Right cardiac atrium (tissue), 5 donors: ENCODE data around the gene ZNF8. TPM values are rescaled to one million over a fixed set of nuclear protein-coding genes. Genes with fewer than 3 reads are reported as not detected.
A peak's percentile ranks its signal among the peaks of the same experiment; 100 is the strongest.

Source experiments
- ATAC-seq, 2 donors: fragments of 200-7000 bp; cut with Tn5 transposase; one replicate each; pipeline versions ENCODE4 v1.8.0 to v1.9.1; 2020; ENCODE audit warnings: moderate library complexity in 2 of 2, mild to moderate bottlenecking in 1 of 2
- DNase-seq, 3 donors: peaks; one replicate each; pipeline ENCODE4 v3.0.0-alpha.2; 2020
- H3K27ac ChIP-seq: one replicate; pipeline ENCODE4 v1.5.1; 2013; ENCODE audit warnings: mild to moderate bottlenecking, low read length, control low read depth, moderate library complexity
- H3K27me3 ChIP-seq: one replicate; pipeline ENCODE4 v1.6.1; 2013; ENCODE audit not compliant: control insufficient read depth, insufficient read depth
- H3K4me1 ChIP-seq: one replicate; pipeline ENCODE4 v1.6.1; 2013; ENCODE audit warnings: low read length; ENCODE audit not compliant: control insufficient read depth, insufficient read depth
- H3K4me3 ChIP-seq: one replicate; pipeline ENCODE4 v1.5.1; 2013; ENCODE audit warnings: low read length, control low read depth
- H3K9me3 ChIP-seq: one replicate; pipeline ENCODE4 v1.6.1; 2013; ENCODE audit warnings: low read length; ENCODE audit not compliant: control insufficient read depth
- WGBS: extraction: QIAGEN DNeasy Blood & Tissue Kit; methylation state at CpG from one replicate; pipeline ENCODE4 v1.1.7; 2013; 5-methylcytosine and 5-hydroxymethylcytosine counted together
- intact Hi-C, 4 donors: fragments of 100-400 bp; cut with DNase I; formaldehyde crosslinking; loops; one replicate each; pipeline versions ENCODE4 v1.11.0 to v1.14.0; 2022 to 2023
- polyA plus RNA-seq: library from polyadenylated mRNA; stranded (reverse); fragments of 200-250 nt; gene quantifications from one replicate; pipeline ENCODE4 v1.2.3, GENCODE V29; 2013
- total RNA-seq, 4 donors: library from RNA; stranded (reverse); fragmentation: NEBNext Ultra II Directional; extraction: Animal tissue kit (Norgen Biotek cat#: 25700); gene quantifications; one replicate each; pipeline ENCODE4 v1.2.1, GENCODE V29; 2021
- donor health status: healthy with polysubstance abuse.
- donor health status: DM: no; HTN: yes; CAD: no.
- donor health status: DM: no; HTN: no; CAD: no.
- donor health status: DM: no; HTN: yes; CAD: no; lungs with severe emphysema.
- donor health status: DM: yes; HTN: yes; CAD: no.

The ZNF8 gene
- total and polyA plus RNA-seq, 5 donors: 3.1 to 6.7 (median 5.4) TPM

GRCh38 chr19:58265100-58265499 is 13.7 kb upstream of the ZNF8 start:
- H3K27ac ChIP-seq: no peak overlapping the region
- peaks cover 48% of the 10 kb centered on the region for H3K9me3 ChIP-seq
- no peaks in the 10 kb centered on the region for H3K4me1 ChIP-seq
- intact Hi-C loops: loop anchor here in 1 of 4 donors (10.0 kb wide), 1 partner anchor 60 kb away; no protein-coding TSS in a partner anchor
- no peaks in the 10 kb centered on the region for H3K27me3 ChIP-seq
- 98% methylated on average over 3 of the region's 3 CpGs for WGBS
- no peak for DNase-seq
- H3K4me3 ChIP-seq: no peak overlapping the region
- no peak for ATAC-seq

GRCh38 chr19:58268344-58268743 is 10.4 kb upstream of the ZNF8 start:
- H3K4me1 ChIP-seq: no peaks in the 10 kb centered on the region
- intact Hi-C loops: loop anchor here in 1 of 4 donors (10.0 kb wide), 1 partner anchor 64 kb away; no protein-coding TSS in a partner anchor

GRCh38 chr19:58274771-58275201 is 4.0 kb upstream of the ZNF8 start:
- 77% methylated on average over 2 of the region's 2 CpGs for WGBS
- H3K27ac ChIP-seq: no peak overlapping the region
- H3K4me3 ChIP-seq: no peak overlapping the region
- no peaks in the 10 kb centered on the region for H3K27me3 ChIP-seq
- H3K9me3 ChIP-seq: peaks cover 4% of the 10 kb centered on the region
- intact Hi-C loops: no loop called here
- DNase-seq (no peak), ATAC-seq (no peak)
- H3K4me1 ChIP-seq: no peaks in the 10 kb centered on the region

More at GRCh38 chr19:58268344-58268743, 10.4 kb upstream of the ZNF8 start:
- H3K4me3 ChIP-seq: no peak overlapping the region
- 96% methylated on average over 3 of the region's 3 CpGs for WGBS
- no peak overlapping the region for H3K27ac ChIP-seq
- ATAC-seq (no peak), DNase-seq (no peak)
- no peaks in the 10 kb centered on the region for H3K27me3 ChIP-seq
- peaks cover 27% of the 10 kb centered on the region for H3K9me3 ChIP-seq

GRCh38 chr19:58275564-58275963 is 3.2 kb upstream of the ZNF8 start:
- DNase-seq: no peak
- WGBS: 96% methylated on average over 3 of the region's 3 CpGs
- Histone ChIP-seq H3K4me1 (peaks cover 5% of the 10 kb centered on the region), H3K27ac (no peak overlapping the region), H3K4me3 (no peak overlapping the region), H3K9me3 (peaks cover 4% of the 10 kb centered on the region), H3K27me3 (no peaks in the 10 kb centered on the region)
- no peak for ATAC-seq
- intact Hi-C loops: no loop called here

GRCh38 chr19:58277197-58277596 is 1.6 kb upstream of the ZNF8 start:
- H3K27ac ChIP-seq: no peak overlapping the region
- no peak overlapping the region for H3K4me3 ChIP-seq
- intact Hi-C loops: no loop called here
- H3K9me3 ChIP-seq: peaks cover 2% of the 10 kb centered on the region
- H3K27me3 ChIP-seq: no peaks in the 10 kb centered on the region
- ATAC-seq: no peak
- no peak for DNase-seq
- peaks cover 5% of the 10 kb centered on the region for H3K4me1 ChIP-seq
- 92% methylated on average over 7 of the region's 7 CpGs for WGBS

- intact Hi-C loops: no loop called here
- Histone ChIP-seq H3K27ac (peak overlapping the region; percentile 35), H3K4me3 (peak overlapping the region; percentile 65), H3K27me3 (no peaks in the 10 kb centered on the region), H3K9me3 (peaks cover 2% of the 10 kb centered on the region), H3K4me1 (peaks cover 5% of the 10 kb centered on the region)
- peak; percentile 1 to 9 for ATAC-seq
- 39% methylated on average over 25 of the region's 25 CpGs for WGBS
- no peak for DNase-seq
These were observed 811 bp upstream of the ZNF8 start for GRCh38 chr19:58277748-58278540.

- intact Hi-C loops: no loop called here
- no peaks in the 10 kb centered on the region for H3K27me3 ChIP-seq
- 2% methylated on average over 60 of the region's 60 CpGs for WGBS
- H3K27ac ChIP-seq: peak overlapping the region; percentile 80
- H3K4me1 ChIP-seq: peaks cover 5% of the 10 kb centered on the region
- peak; percentile 88 to 94 (median 93) for DNase-seq
- peak; percentile 81 to 83 for ATAC-seq
- H3K4me3 ChIP-seq: peak overlapping the region; percentile 65
- H3K9me3 ChIP-seq: peaks cover 2% of the 10 kb centered on the region
These were observed 528 bp downstream of the ZNF8 start for GRCh38 chr19:58279042-58279924.

- no peak for DNase-seq
- no peak for ATAC-seq
- WGBS: 66% methylated on average over 4 of the region's 4 CpGs
- H3K4me3 ChIP-seq: no peak overlapping the region
- H3K4me1 ChIP-seq: peaks cover 5% of the 10 kb centered on the region
- H3K27ac ChIP-seq: no peak overlapping the region
- no peaks in the 10 kb centered on the region for H3K27me3 ChIP-seq
- intact Hi-C loops: no loop called here
- H3K9me3 ChIP-seq: peaks cover 2% of the 10 kb centered on the region
These were observed 1.2 kb downstream of the ZNF8 start for GRCh38 chr19:58279925-58280316.

- H3K4me3 ChIP-seq: no peak overlapping the region
- 88% methylated on average over 7 of the region's 7 CpGs for WGBS
- H3K27ac ChIP-seq: no peak overlapping the region
- H3K4me1 ChIP-seq: peaks cover 5% of the 10 kb centered on the region
- H3K27me3 ChIP-seq: no peaks in the 10 kb centered on the region
- no peaks in the 10 kb centered on the region for H3K9me3 ChIP-seq
- DNase-seq (no peak), ATAC-seq (no peak)
- intact Hi-C loops: no loop called here
These were observed 5.4 kb downstream of the ZNF8 start for GRCh38 chr19:58284199-58284598.

- H3K27ac ChIP-seq: no peak overlapping the region
- H3K4me3 ChIP-seq: no peak overlapping the region
- H3K27me3 ChIP-seq: no peaks in the 10 kb centered on the region
- no peak for DNase-seq
- no peaks in the 10 kb centered on the region for H3K4me1 ChIP-seq
- intact Hi-C loops: no loop called here
- H3K9me3 ChIP-seq: no peaks in the 10 kb centered on the region
- WGBS: 92% methylated on average over 7 of the region's 7 CpGs
- no peak for ATAC-seq
These were observed 13.2 kb downstream of the ZNF8 start for GRCh38 chr19:58291943-58292342.
